Endothelial cell of umbilical vein (primary cell): ENCODE results near the gene ITPR2.

Experiments
- CTCF ChIP-seq, 2 donors: IDR thresholded peaks; 1 replicate in 1 of 2; 2 replicates in 1 of 2; pipeline ENCODE4 v1.5.1; 2011; ENCODE audit warnings: low read length in 2 of 2, mild to moderate bottlenecking in 2 of 2, moderate library complexity in 2 of 2, control low read depth in 1 of 2, inconsistent platforms in 1 of 2, low read depth in 1 of 2; ENCODE audit not compliant: insufficient read depth in 1 of 2; ENCODE audit errors: extremely low read depth in 1 of 2
- EZH2 ChIP-seq: IDR thresholded peaks from 2 replicates; pipeline ENCODE4 v1.6.1; 2012; ENCODE audit warnings: borderline replicate concordance, low read depth, mild to moderate bottlenecking, moderate library complexity, low read length, inconsistent platforms; ENCODE audit not compliant: severe bottlenecking
- JUN ChIP-seq: IDR thresholded peaks from 2 replicates; pipeline ENCODE4 v1.6.1; 2011; ENCODE audit warnings: borderline replicate concordance, low read depth; ENCODE audit not compliant: insufficient read length, insufficient read depth
- MAX ChIP-seq: IDR thresholded peaks from 2 replicates; pipeline ENCODE4 v1.6.1; 2011; ENCODE audit not compliant: insufficient read depth, insufficient read length
- POLR2A ChIP-seq: IDR thresholded peaks from 2 replicates; pipeline ENCODE4 v1.6.1; 2012; ENCODE audit warnings: low read depth, mild to moderate bottlenecking, control low read depth, low read length
- POLR2AphosphoS5 ChIP-seq: IDR thresholded peaks from 2 replicates; pipeline ENCODE4 v1.6.1; 2012; ENCODE audit warnings: low read depth, mild to moderate bottlenecking, control low read depth, low read length, moderate library complexity; ENCODE audit not compliant: insufficient read depth

GRCh38 chr12:26801486-26801885, 31.5 kb downstream of the ITPR2 start:
- TF ChIP-seq CTCF (IDR thresholded peaks at IDR 0.05; ENCODE audit: extremely low read depth in 1 of 2, insufficient read depth in 1 of 2, low read depth in 1 of 2, low read length in 2 of 2) (no peak), POLR2AphosphoS5 (no peak), POLR2A (no peak), MAX (no peak), EZH2 (no peak), JUN (no peak)
